HG02588 (cell line): Measurements from ENCODE around the gene MICAL2.

Source experiments
- ATAC-seq: cut with Tn5 transposase; IDR thresholded peaks from one replicate; pipeline ENCODE4 v1.9.1; 2021; ENCODE audit warnings: mild to moderate bottlenecking, moderate library complexity; ENCODE audit not compliant: unreplicated experiment

The MICAL2 gene

GRCh38 chr11:12295943-12296342 lies 185.6 kb downstream of the MICAL2 start:
- no peak for ATAC-seq

DNA sequence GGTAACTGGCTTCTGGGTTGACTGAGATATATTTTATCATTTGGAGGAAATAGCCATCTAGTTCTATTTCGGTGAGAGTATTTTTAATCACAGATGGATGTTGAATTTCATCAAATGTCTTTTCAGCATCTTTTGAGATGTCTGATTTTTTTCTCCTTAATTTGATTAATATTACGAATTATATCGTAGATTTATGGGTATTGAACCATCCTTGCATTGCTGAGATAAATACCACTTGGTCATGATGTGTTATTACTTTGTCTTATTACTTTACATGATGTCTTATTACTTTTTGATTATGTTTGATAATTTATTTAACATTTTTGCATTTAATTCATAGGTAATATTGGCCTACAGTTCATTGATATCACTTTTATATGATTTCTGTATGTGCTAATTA lies 188.2 kb downstream of the MICAL2 start:
- ATAC-seq = no peak

GRCh38 chr11:12301379-12301778 lies 191.0 kb downstream of the MICAL2 start:
- no peak for ATAC-seq

- no peak for ATAC-seq
Observed at GRCh38 chr11:12303421-12304149, 193.2 kb downstream of the MICAL2 start.

GRCh38 chr11:12306830-12307229 lies 196.4 kb downstream of the MICAL2 start:
- ATAC-seq = no peak

DNA sequence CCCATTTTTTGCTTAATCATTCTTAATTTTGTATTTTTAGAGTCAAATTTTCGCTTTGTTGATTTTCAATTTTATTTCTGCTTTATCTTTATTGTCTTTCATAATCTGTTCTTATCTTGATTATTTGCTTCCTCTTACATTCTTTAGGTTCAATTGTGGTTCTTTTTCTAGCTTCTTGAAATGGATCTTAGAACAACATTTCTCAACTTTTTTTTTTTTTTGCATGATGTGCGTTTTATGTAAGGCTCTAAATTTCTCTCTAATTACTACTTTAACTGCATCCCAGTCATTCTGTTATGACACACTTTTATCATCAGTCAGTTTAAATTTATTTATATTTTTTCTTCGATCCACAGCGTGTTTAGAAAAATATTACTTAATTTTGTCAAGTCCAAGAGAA lies 201.7 kb downstream of the MICAL2 start:
- no peak for ATAC-seq
